ENCODE results near the gene GAST.

GAST gene

GRCh38 chr17:41711669-41712400 lies at the start of gene GAST:
Gene GAST, plus strand, starts transcription at chr17:41712331. Its CDS starts 3,106 bp downstream, at chr17:41715437.
- Histone ChIP-seq H3K36me3 (ENCODE audit: control insufficient read depth in 2 of 2, insufficient read depth in 2 of 2, low read length in 2 of 2) (no peaks in the 10 kb centered on the region), H3K27ac (ENCODE audit: low read depth in 2 of 2, low read length in 2 of 2) (no peak within 1 kb of the TSS), H3K9ac (ENCODE audit: low read depth in 1 of 2, low read length in 2 of 2) (no peak within 1 kb of the TSS), H3K9me3 (ENCODE audit: control insufficient read depth in 2 of 2, low read length in 2 of 2) (no peaks in the 10 kb centered on the region), H3K27me3 (ENCODE audit: control insufficient read depth in 2 of 2, insufficient read depth in 2 of 2, low read length in 2 of 2) (peaks cover 0 to 3% of the 10 kb centered on the region in 2 donors), H3K4me3 (ENCODE audit: low read length in 2 of 2) (no peak within 1 kb of the TSS), H3K4me1 (ENCODE audit: control insufficient read depth in 2 of 2, insufficient read depth in 2 of 2, low read length in 2 of 2) (no peaks in the 10 kb centered on the region)

- Histone ChIP-seq H3K4me3 (ENCODE audit: low read length in 2 of 2) (no peak overlapping the region), H3K9me3 (ENCODE audit: control insufficient read depth in 2 of 2, low read length in 2 of 2) (no peaks in the 10 kb centered on the region), H3K27me3 (ENCODE audit: control insufficient read depth in 2 of 2, insufficient read depth in 2 of 2, low read length in 2 of 2) (no peaks in the 10 kb centered on the region), H3K27ac (ENCODE audit: low read depth in 2 of 2, low read length in 2 of 2) (no peak overlapping the region), H3K4me1 (ENCODE audit: control insufficient read depth in 2 of 2, insufficient read depth in 2 of 2, low read length in 2 of 2) (peaks cover 11 to 26% of the 10 kb centered on the region in 2 donors), H3K9ac (ENCODE audit: low read depth in 1 of 2, low read length in 2 of 2) (no peak overlapping the region), H3K36me3 (ENCODE audit: control insufficient read depth in 2 of 2, insufficient read depth in 2 of 2, low read length in 2 of 2) (no peaks in the 10 kb centered on the region)
Observed at GRCh38 chr17:41663451-41664171, 48.5 kb upstream of the GAST start.

- Histone ChIP-seq H3K9me3 (ENCODE audit: control insufficient read depth in 2 of 2, low read length in 2 of 2) (no peaks in the 10 kb centered on the region), H3K27ac (ENCODE audit: low read depth in 2 of 2, low read length in 2 of 2) (no peak overlapping the region), H3K4me3 (ENCODE audit: low read length in 2 of 2) (no peak overlapping the region), H3K36me3 (ENCODE audit: control insufficient read depth in 2 of 2, insufficient read depth in 2 of 2, low read length in 2 of 2) (no peaks in the 10 kb centered on the region), H3K9ac (ENCODE audit: low read depth in 1 of 2, low read length in 2 of 2) (no peak overlapping the region), H3K27me3 (ENCODE audit: control insufficient read depth in 2 of 2, insufficient read depth in 2 of 2, low read length in 2 of 2) (no peaks in the 10 kb centered on the region), H3K4me1 (ENCODE audit: control insufficient read depth in 2 of 2, insufficient read depth in 2 of 2, low read length in 2 of 2) (peaks cover 7 to 21% of the 10 kb centered on the region in 2 donors)
Observed at GRCh38 chr17:41664172-41664457, 48.0 kb upstream of the GAST start.

- Histone ChIP-seq H3K4me3 (ENCODE audit: low read length in 2 of 2) (peak overlapping the region; percentile 74 to 88), H3K36me3 (ENCODE audit: control insufficient read depth in 2 of 2, insufficient read depth in 2 of 2, low read length in 2 of 2) (no peaks in the 10 kb centered on the region), H3K9me3 (ENCODE audit: control insufficient read depth in 2 of 2, low read length in 2 of 2) (no peaks in the 10 kb centered on the region), H3K4me1 (ENCODE audit: control insufficient read depth in 2 of 2, insufficient read depth in 2 of 2, low read length in 2 of 2) (peaks cover 7 to 19% of the 10 kb centered on the region in 2 donors), H3K27me3 (ENCODE audit: control insufficient read depth in 2 of 2, insufficient read depth in 2 of 2, low read length in 2 of 2) (no peaks in the 10 kb centered on the region), H3K9ac (ENCODE audit: low read depth in 1 of 2, low read length in 2 of 2) (peak overlapping the region; percentile 81 to 91), H3K27ac (ENCODE audit: low read depth in 2 of 2, low read length in 2 of 2) (peak overlapping the region; percentile 83 to 90)
Observed at GRCh38 chr17:41664587-41665565, 47.3 kb upstream of the GAST start.

- no peaks in the 10 kb centered on the region for H3K27me3 ChIP-seq (ENCODE audit: control insufficient read depth in 2 of 2, insufficient read depth in 2 of 2, low read length in 2 of 2)
- H3K4me3 ChIP-seq (ENCODE audit: low read length in 2 of 2): peak overlapping the region; percentile 74 to 88
- peaks cover 7 to 19% of the 10 kb centered on the region in 2 donors for H3K4me1 ChIP-seq (ENCODE audit: control insufficient read depth in 2 of 2, insufficient read depth in 2 of 2, low read length in 2 of 2)
- H3K36me3 ChIP-seq (ENCODE audit: control insufficient read depth in 2 of 2, insufficient read depth in 2 of 2, low read length in 2 of 2): no peaks in the 10 kb centered on the region
- H3K9ac ChIP-seq (ENCODE audit: low read depth in 1 of 2, low read length in 2 of 2): peak overlapping the region; percentile 81 to 91
- H3K9me3 ChIP-seq (ENCODE audit: control insufficient read depth in 2 of 2, low read length in 2 of 2): no peaks in the 10 kb centered on the region
- H3K27ac ChIP-seq (ENCODE audit: low read depth in 2 of 2, low read length in 2 of 2): peak overlapping the region; percentile 83 to 90
Observed at GRCh38 chr17:41665566-41666236, 46.4 kb upstream of the GAST start.

GRCh38 chr17:41666237-41666641 lies 45.9 kb upstream of the GAST start:
- Histone ChIP-seq H3K9me3 (ENCODE audit: control insufficient read depth in 2 of 2, low read length in 2 of 2) (no peaks in the 10 kb centered on the region), H3K27ac (ENCODE audit: low read depth in 2 of 2, low read length in 2 of 2) (peak overlapping the region; percentile 83 to 90), H3K4me3 (ENCODE audit: low read length in 2 of 2) (peak overlapping the region; percentile 74 to 88), H3K4me1 (ENCODE audit: control insufficient read depth in 2 of 2, insufficient read depth in 2 of 2, low read length in 2 of 2) (peaks cover 7 to 19% of the 10 kb centered on the region in 2 donors), H3K36me3 (ENCODE audit: control insufficient read depth in 2 of 2, insufficient read depth in 2 of 2, low read length in 2 of 2) (no peaks in the 10 kb centered on the region), H3K27me3 (ENCODE audit: control insufficient read depth in 2 of 2, insufficient read depth in 2 of 2, low read length in 2 of 2) (no peaks in the 10 kb centered on the region), H3K9ac (ENCODE audit: low read depth in 1 of 2, low read length in 2 of 2) (peak overlapping the region; percentile 81 to 91)

GRCh38 chr17:41666708-41667279 lies 45.3 kb upstream of the GAST start:
- peak overlapping the region; percentile 83 to 90 for H3K27ac ChIP-seq (ENCODE audit: low read depth in 2 of 2, low read length in 2 of 2)
- peaks cover 7 to 19% of the 10 kb centered on the region in 2 donors for H3K4me1 ChIP-seq (ENCODE audit: control insufficient read depth in 2 of 2, insufficient read depth in 2 of 2, low read length in 2 of 2)
- no peaks in the 10 kb centered on the region for H3K9me3 ChIP-seq (ENCODE audit: control insufficient read depth in 2 of 2, low read length in 2 of 2)
- peak overlapping the region; percentile 74 to 88 for H3K4me3 ChIP-seq (ENCODE audit: low read length in 2 of 2)
- no peaks in the 10 kb centered on the region for H3K36me3 ChIP-seq (ENCODE audit: control insufficient read depth in 2 of 2, insufficient read depth in 2 of 2, low read length in 2 of 2)
- H3K9ac ChIP-seq (ENCODE audit: low read depth in 1 of 2, low read length in 2 of 2): peak overlapping the region; percentile 81 to 91
- H3K27me3 ChIP-seq (ENCODE audit: control insufficient read depth in 2 of 2, insufficient read depth in 2 of 2, low read length in 2 of 2): no peaks in the 10 kb centered on the region

GRCh38 chr17:41667280-41668041 lies 44.7 kb upstream of the GAST start:
- peak overlapping the region in 1 of 2 donors; percentile 49 for H3K9ac ChIP-seq (ENCODE audit: low read depth in 1 of 2, low read length in 2 of 2)

GRCh38 chr17:41672153-41672552 lies 40.0 kb upstream of the GAST start:
- H3K36me3 ChIP-seq (ENCODE audit: control insufficient read depth in 2 of 2, insufficient read depth in 2 of 2, low read length in 2 of 2): no peaks in the 10 kb centered on the region
- H3K9me3 ChIP-seq (ENCODE audit: control insufficient read depth in 2 of 2, low read length in 2 of 2): no peaks in the 10 kb centered on the region
- H3K27me3 ChIP-seq (ENCODE audit: control insufficient read depth in 2 of 2, insufficient read depth in 2 of 2, low read length in 2 of 2): no peaks in the 10 kb centered on the region
- H3K9ac ChIP-seq (ENCODE audit: low read depth in 1 of 2, low read length in 2 of 2): no peak overlapping the region
- H3K4me3 ChIP-seq (ENCODE audit: low read length in 2 of 2): no peak overlapping the region
- peaks cover 2 to 5% of the 10 kb centered on the region in 2 donors for H3K4me1 ChIP-seq (ENCODE audit: control insufficient read depth in 2 of 2, insufficient read depth in 2 of 2, low read length in 2 of 2)
- no peak overlapping the region for H3K27ac ChIP-seq (ENCODE audit: low read depth in 2 of 2, low read length in 2 of 2)

More at GRCh38 chr17:41667280-41668041, 44.7 kb upstream of the GAST start:
- peak overlapping the region; percentile 74 to 88 for H3K4me3 ChIP-seq (ENCODE audit: low read length in 2 of 2)
- H3K9me3 ChIP-seq (ENCODE audit: control insufficient read depth in 2 of 2, low read length in 2 of 2): no peaks in the 10 kb centered on the region
- peaks cover 7 to 17% of the 10 kb centered on the region in 2 donors for H3K4me1 ChIP-seq (ENCODE audit: control insufficient read depth in 2 of 2, insufficient read depth in 2 of 2, low read length in 2 of 2)
- H3K27ac ChIP-seq (ENCODE audit: low read depth in 2 of 2, low read length in 2 of 2): peak overlapping the region in 1 of 2 donors; percentile 90
- no peaks in the 10 kb centered on the region for H3K27me3 ChIP-seq (ENCODE audit: control insufficient read depth in 2 of 2, insufficient read depth in 2 of 2, low read length in 2 of 2)
- no peaks in the 10 kb centered on the region for H3K36me3 ChIP-seq (ENCODE audit: control insufficient read depth in 2 of 2, insufficient read depth in 2 of 2, low read length in 2 of 2)

Data from mucosa of rectum (tissue), 2 donors.